ENCODE results near the gene GSDMA. TPM values are rescaled to one million over a fixed set of nuclear protein-coding genes. Genes with fewer than 3 reads are reported as not detected.
A peak's percentile ranks its signal among the peaks of the same experiment; 100 is the strongest.

The GSDMA gene
- total RNA-seq, 2 experiments from 2014 or later, result 0.17 TPM; not detected in 1

DNA sequence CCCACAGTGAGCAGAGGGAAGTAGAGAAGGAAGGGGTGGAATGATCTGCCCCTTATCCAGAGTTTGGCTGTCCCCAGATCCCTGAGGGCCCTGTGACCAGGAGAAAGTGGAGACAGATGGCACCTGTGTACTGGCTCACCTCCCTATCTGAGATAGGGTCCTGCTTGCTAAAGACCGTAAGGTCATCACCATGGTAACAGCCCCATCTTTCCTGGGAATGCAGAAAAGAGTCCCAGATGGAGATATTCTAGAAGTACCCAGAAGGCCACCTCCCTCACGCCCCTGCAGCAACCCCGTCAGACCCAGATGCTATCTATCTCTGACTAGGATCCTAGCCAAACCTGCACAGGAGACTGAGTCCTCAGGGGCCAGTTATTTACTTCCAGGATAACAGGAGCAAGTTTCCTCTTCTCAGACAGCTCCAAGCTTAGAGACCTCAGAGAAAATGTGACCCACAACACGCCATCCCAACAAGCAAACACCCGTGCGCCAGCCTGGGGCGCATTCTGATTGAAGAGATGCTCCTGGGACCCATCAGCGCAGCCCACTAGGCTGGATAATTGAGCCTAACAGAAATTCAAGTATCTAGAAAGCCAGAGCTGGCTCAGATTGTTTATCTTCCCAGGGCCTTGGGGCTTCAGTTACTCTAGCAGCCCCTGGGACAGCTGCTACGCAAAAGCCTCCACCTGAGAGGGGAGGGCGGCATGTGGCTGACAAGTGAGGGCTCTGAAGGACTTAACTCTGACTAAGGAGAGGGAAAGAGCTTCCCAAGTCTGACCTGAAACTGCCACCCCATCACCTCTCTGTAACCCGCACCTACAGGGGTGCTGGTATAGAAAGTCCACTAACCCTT, 37.3 kb upstream of the GSDMA start:
- Mint-ChIP-seq H3K27ac (peak overlapping the region; percentile 94), H3K9me3 (no peaks in the 10 kb centered on the region), H3K27me3 (ENCODE audit: low read depth) (no peaks in the 10 kb centered on the region), H3K4me3 (peak overlapping the region; percentile 98), H3K36me3 (ENCODE audit: low read depth) (peaks cover 20% of the 10 kb centered on the region), H3K4me1 (ENCODE audit: low read depth) (peaks cover 74% of the 10 kb centered on the region)
- peak; percentile 31 for DNase-seq
- CTCF ChIA-PET, result interaction anchor here (0.9 to 1.5 kb wide), 5 partner anchors 9 to 196 kb away, joined by 3 to 5 read pairs (median 3); partner anchors contain the start of genes MIEN1 and PSMD3
- intact Hi-C loops (cut with micrococcal nuclease), result loop anchor here (1.0 to 10.0 kb wide), 8 partner anchors 15 to 521 kb away; partner anchors contain the start of genes FBXL20, MED24 and STARD3

DNA sequence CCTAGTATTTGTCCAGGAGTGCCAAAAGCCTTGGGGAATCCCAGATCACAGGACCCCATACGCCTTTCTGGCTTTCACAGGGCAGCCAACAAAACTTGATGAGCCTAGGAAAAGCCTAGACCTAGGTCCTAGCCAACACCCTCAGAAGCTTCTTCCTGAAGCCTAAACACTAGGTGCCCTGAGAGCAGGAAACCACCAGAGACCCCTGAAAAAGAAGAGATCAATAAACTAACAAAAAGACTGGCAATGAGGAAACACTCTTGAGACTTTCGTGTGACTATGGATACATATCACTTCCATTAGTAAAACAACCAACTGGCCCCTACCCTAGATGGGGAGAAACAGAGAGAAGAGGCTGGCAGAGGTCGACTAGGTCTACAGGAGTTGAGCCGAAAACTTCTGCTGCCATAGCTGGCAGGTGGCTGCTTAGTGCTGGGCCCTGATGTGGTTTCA, 36.6 kb upstream of the GSDMA start:
- no peak for DNase-seq
- H3K27me3 Mint-ChIP-seq (ENCODE audit: low read depth), result no peaks in the 10 kb centered on the region
- intact Hi-C loops (cut with micrococcal nuclease), result loop anchor here (1.0 to 10.0 kb wide), 8 partner anchors 15 to 521 kb away; partner anchors contain the start of genes FBXL20, MED24 and STARD3
- peaks cover 67% of the 10 kb centered on the region for H3K4me1 Mint-ChIP-seq (ENCODE audit: low read depth)
- peak overlapping the region; percentile 98 for H3K4me3 Mint-ChIP-seq
- peak overlapping the region; percentile 94 for H3K27ac Mint-ChIP-seq
- CTCF ChIA-PET, result interaction anchor here (0.9 to 1.5 kb wide), 5 partner anchors 10 to 196 kb away, joined by 3 to 5 read pairs (median 3); partner anchors contain the start of genes MIEN1 and PSMD3
- H3K9me3 Mint-ChIP-seq, result no peaks in the 10 kb centered on the region
- H3K36me3 Mint-ChIP-seq (ENCODE audit: low read depth), result peaks cover 20% of the 10 kb centered on the region

DNA sequence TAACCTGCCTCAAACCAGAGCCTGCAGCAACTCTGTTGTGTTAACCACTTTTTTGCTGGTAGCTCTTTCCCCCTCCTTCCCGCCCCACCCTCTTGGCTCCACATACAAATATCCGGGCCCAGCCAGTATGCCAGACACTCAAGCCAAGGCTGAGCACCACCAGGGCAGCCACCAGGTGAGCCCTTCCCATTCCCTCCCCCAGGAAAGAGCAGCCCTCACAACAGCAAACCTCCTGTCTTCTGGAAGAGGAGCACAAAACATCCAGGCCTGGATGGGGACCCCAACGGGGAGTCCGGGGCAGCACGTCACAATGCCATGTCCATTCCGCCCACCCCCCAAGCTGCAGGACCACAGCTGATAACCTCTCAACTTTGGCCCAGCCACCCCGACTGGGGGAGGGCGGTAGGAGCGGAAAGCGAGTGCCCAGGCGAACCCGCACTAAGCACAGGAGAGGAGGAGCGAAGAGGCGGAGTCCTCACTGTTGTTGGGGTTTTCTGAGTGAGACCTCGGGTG, 36.2 kb upstream of the GSDMA start:
- no peaks in the 10 kb centered on the region for H3K9me3 Mint-ChIP-seq
- CTCF ChIA-PET, result interaction anchor here (0.9 to 1.4 kb wide), 3 partner anchors 54 to 197 kb away, joined by 3 to 5 read pairs (median 4); partner anchors contain the start of genes MIEN1 and PSMD3
- peak; percentile 78 for DNase-seq
- H3K4me1 Mint-ChIP-seq (ENCODE audit: low read depth), result peaks cover 62% of the 10 kb centered on the region
- H3K36me3 Mint-ChIP-seq (ENCODE audit: low read depth), result peaks cover 15% of the 10 kb centered on the region
- intact Hi-C loops (cut with micrococcal nuclease), result loop anchor here (1.0 to 10.0 kb wide), 10 partner anchors 14 to 522 kb away; partner anchors contain the start of genes FBXL20, MED24, PSMD3 and STARD3
- H3K27me3 Mint-ChIP-seq (ENCODE audit: low read depth), result no peaks in the 10 kb centered on the region
- peak overlapping the region; percentile 98 for H3K4me3 Mint-ChIP-seq
- peak overlapping the region; percentile 94 for H3K27ac Mint-ChIP-seq

DNA sequence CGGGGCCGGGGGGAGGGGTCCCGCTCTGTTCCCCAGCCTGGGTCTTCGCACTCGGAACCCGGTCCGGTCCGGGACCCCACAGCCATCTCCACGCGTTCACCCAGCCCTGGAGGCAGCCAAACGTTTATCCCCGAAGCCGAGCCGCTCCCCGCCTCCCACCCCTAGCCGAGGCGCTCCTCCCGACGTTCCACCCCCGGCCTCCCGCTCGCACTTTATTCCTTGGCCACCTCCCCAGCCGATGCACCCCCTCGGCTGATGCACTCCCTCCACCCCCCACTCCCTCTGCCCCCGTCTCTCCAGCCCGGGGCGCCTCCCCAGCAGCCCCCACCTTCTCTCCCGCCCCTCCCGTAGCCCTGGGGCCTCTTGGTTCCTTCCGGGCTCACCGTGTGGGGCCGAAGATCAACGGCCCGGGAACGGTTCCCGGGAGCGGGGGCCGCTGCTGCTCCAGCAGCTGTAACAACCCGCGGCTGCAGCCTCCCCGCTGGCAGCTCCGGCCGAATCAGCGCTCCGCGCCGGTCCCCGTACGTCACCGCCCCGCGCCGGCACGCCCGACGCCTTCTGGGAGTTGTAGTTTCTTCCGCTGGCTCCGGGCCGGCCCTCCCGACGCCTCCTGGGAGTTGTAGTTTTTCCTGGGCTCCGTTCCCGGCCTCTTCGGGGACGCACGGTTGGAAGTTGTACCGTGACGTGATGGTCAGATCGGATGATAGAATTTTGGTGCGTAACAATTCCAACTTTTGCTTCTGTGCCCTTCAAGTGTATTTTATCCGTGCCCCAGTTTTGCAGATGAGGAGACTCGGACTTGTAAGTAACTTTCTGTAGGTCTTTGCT, 35.5 kb upstream of the GSDMA start, which contains the start of the genes LRRC3C and ORMDL3:
Gene LRRC3C, plus strand, starts transcription at position 632 of the 828 bp plus-strand sequence. CDS start 13,792 bp downstream, outside the sequence.
Gene ORMDL3, minus strand, starts transcription at position 501 of the 828 bp plus-strand sequence. CDS start 3,398 bp downstream, outside the sequence.
- H3K4me1 Mint-ChIP-seq (ENCODE audit: low read depth), result peaks cover 56% of the 10 kb centered on the region
- peak within 1 kb of the TSS; percentile 98 for H3K4me3 Mint-ChIP-seq
- intact Hi-C loops (cut with micrococcal nuclease), result loop anchor here (1.0 to 10.0 kb wide), 8 partner anchors 13 to 523 kb away; partner anchors contain the start of genes FBXL20, PSMD3 and STARD3
- H3K9me3 Mint-ChIP-seq, result no peaks in the 10 kb centered on the region
- CTCF ChIA-PET, result interaction anchor here (1.1 to 1.3 kb wide), 2 partner anchors 53 to 159 kb away, joined by 3 to 4 read pairs; partner anchors contain the start of gene PSMD3
- DNase-seq, result peak; percentile 94
- no peaks in the 10 kb centered on the region for H3K27me3 Mint-ChIP-seq (ENCODE audit: low read depth)
- peaks cover 10% of the 10 kb centered on the region for H3K36me3 Mint-ChIP-seq (ENCODE audit: low read depth)
- peak within 1 kb of the TSS; percentile 94 for H3K27ac Mint-ChIP-seq

DNA sequence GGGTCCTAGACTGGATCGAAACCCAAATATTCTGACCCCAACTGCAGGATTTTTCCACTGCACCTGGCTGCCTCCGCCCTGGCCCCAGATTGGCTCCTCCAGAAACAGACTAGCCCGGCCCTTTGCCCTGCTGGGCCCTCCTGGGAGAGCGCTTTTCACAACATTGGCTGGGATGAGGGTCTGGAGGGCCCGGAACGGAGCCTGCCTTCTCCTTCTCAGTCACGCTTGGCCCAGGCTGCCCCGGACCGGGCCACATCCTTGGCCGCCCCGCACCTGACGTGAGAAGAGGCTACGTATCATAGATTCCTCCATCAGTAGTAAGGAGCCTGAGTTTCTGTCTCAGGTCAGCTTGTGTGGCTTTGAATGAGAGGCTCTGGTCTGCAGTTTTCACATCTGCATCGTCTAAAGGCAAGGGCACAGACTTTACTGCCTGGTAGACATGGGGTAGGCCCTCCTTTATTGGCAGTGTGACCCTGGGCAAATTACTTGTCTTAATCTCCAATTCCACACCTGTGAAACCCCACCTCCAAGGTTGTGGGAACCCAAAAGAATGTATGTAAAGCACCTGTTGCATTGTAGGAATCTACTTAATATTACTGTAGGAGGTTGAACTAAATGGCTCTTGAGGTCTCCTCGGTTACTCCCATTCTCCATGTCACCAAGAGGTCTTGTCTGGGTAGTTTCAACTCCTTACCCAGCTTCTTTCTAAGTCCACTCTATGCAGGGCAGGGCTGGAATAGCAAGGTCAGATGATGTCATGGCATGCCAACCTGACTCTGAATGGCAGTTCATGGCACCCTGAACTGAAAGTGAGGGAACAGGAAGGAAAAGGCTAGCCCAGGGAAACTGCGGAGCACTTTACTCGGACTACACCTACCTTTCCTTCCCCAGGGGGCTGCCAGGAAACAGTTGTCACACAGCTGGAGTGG, 34.6 kb upstream of the GSDMA start:
- no peaks in the 10 kb centered on the region for H3K9me3 Mint-ChIP-seq
- H3K4me1 Mint-ChIP-seq (ENCODE audit: low read depth), result peaks cover 47% of the 10 kb centered on the region
- no peaks in the 10 kb centered on the region for H3K27me3 Mint-ChIP-seq (ENCODE audit: low read depth)
- peak overlapping the region; percentile 94 for H3K27ac Mint-ChIP-seq
- peak; percentile 22 for DNase-seq
- CTCF ChIA-PET, result interaction anchor here (1.1 kb wide), 1 partner anchor 158 kb away, joined by 3 read pairs; no protein-coding TSS in a partner anchor
- H3K36me3 Mint-ChIP-seq (ENCODE audit: low read depth), result peaks cover 3% of the 10 kb centered on the region
- peak overlapping the region; percentile 98 for H3K4me3 Mint-ChIP-seq
- intact Hi-C loops (cut with micrococcal nuclease), result loop anchor here (1.0 to 10.0 kb wide), 8 partner anchors 13 to 523 kb away; partner anchors contain the start of genes FBXL20, PSMD3 and STARD3

DNA sequence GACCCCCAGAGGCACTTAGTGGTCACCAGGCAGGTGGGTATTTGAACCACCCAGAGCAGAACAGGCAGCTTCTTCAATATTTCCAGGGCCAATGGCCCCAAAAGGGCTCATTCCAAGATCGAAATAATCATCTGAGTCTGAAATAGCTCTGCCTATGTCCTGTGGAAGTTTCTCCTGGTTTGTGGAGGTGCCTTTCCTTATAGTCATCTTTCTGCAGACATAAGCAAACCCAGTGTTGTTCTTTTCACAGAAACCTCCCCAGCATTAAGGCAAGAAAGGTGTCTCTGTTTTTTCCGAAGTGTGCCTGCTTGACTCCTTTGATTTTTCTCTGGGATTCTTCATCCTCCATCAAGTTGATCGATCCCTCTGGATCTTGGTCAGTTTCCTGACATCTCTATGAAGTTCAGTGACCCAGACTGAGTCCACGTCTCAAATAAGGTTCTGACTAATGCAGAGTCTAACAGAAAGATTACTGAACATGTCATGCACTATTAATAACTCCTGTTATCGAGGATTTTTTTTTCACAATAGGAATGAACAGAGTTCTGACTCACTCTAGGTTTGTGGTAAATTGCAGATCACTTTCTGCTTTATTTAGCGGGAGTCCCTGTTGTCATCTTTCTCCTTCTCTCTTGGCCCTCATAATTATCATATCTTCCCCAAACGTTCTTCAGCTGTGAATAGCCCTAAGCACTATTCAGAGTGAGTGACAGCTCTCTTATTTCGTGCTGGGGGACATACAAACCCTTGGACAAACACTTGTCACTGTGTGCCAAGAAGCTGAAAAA, 33.8 kb upstream of the GSDMA start:
- Mint-ChIP-seq H3K4me3 (no peak overlapping the region), H3K36me3 (ENCODE audit: low read depth) (no peaks in the 10 kb centered on the region), H3K4me1 (ENCODE audit: low read depth) (peaks cover 38% of the 10 kb centered on the region), H3K9me3 (no peaks in the 10 kb centered on the region), H3K27me3 (ENCODE audit: low read depth) (no peaks in the 10 kb centered on the region), H3K27ac (no peak overlapping the region)
- intact Hi-C loops (cut with micrococcal nuclease), result loop anchor here (10.0 kb wide), 1 partner anchor 524 kb away; the partner anchor contains the start of gene FBXL20
- CTCF ChIA-PET, result interaction anchor here (0.6 kb wide), 3 partner anchors 14 to 83 kb away, joined by 3 to 10 read pairs (median 5); no protein-coding TSS in a partner anchor
- no peak for DNase-seq

DNA sequence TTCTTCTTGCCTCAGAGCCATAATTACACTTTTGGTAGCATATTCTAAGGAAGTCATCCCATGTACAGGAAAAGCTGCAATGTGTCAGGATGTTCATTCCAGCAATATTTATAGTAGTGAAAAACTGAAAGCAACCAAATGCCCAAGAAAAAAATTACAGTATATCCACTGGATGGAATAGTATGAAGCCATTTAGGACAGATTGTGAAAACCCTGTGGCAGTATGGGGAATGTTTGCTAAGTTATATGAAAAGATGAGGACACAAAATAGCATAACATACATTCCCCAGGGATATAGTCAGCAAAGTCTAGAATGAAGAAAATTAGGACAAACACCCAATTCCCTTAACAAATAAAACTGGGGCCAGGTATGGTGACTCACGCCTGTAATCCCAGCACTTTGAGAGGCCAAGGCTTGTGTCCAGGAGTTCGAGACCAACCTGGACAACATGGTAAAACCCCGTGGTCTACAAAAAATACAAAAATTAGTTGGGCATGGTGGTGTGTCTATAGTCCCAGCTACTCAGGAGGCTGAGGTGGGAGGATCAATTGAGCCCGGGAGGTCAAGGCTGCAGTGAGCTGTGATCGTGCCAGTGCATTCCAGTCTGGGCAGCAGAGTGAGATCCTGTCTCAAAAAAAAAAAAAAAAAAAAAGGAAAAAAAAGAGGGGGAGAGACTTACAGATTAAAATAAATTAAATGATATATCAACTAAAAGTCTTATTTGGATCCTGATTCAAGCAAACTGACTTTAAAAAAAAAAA, 33.0 kb upstream of the GSDMA start:
- no peaks in the 10 kb centered on the region for H3K9me3 Mint-ChIP-seq
- intact Hi-C loops (cut with micrococcal nuclease), result loop anchor here (10.0 kb wide), 1 partner anchor 525 kb away; the partner anchor contains the start of gene FBXL20
- H3K36me3 Mint-ChIP-seq (ENCODE audit: low read depth), result no peaks in the 10 kb centered on the region
- H3K4me1 Mint-ChIP-seq (ENCODE audit: low read depth), result peaks cover 30% of the 10 kb centered on the region
- CTCF ChIA-PET, result interaction anchor here (0.6 to 1.1 kb wide), 3 partner anchors 20 to 84 kb away, joined by 3 to 5 read pairs (median 4); no protein-coding TSS in a partner anchor
- DNase-seq, result no peak
- H3K27me3 Mint-ChIP-seq (ENCODE audit: low read depth), result no peaks in the 10 kb centered on the region
- H3K27ac Mint-ChIP-seq, result no peak overlapping the region
- no peak overlapping the region for H3K4me3 Mint-ChIP-seq

DNA sequence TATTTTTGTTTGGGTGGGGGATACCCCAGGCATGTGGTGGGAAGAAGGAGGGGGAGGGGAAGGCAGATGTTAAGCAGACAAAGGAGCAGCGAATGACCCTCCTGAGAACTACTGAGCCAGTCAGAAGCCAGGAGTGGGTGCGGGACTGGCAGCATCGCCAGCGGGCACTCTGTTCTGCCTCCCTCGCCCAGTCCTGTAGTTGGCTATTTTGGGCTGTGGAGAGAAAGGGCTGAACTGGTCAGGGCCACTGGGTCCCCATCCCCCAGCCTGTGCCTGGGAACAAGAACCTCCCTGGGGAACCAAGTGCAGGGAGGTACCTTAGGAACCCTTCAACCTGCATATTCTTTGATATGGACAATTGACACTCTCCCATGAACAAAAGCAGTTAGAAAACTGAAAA, 28.9 kb upstream of the GSDMA start:
- H3K27ac Mint-ChIP-seq, result no peak overlapping the region

DNA sequence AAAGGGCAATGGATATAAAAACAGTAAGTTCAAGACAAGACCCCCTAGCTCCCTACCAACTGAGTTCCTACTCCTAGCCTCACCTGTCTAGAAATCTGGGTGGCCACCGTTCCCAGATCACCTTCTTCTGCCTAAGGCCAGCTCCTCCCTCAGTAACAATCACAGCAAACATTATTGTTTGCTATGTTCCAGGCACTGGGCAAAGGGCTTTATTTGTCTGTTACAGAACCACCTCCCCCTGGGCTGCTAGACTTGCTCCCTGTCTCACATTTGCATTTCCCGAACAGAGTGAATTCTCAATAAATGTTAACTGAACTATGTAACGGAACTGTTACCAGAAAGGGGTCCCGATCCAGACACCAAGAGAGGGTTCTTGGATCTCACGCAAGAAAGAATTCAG, 28.5 kb upstream of the GSDMA start:
- Mint-ChIP-seq H3K4me1 (ENCODE audit: low read depth) (peaks cover under 1% of the 10 kb centered on the region), H3K4me3 (no peak overlapping the region), H3K36me3 (ENCODE audit: low read depth) (no peaks in the 10 kb centered on the region), H3K27ac (no peak overlapping the region), H3K27me3 (ENCODE audit: low read depth) (no peaks in the 10 kb centered on the region), H3K9me3 (no peaks in the 10 kb centered on the region)
- DNase-seq, result no peak
- intact Hi-C loops (cut with micrococcal nuclease), result no loop called here
- CTCF ChIA-PET, result no interaction called here

More for the DNA sequence above, 28.9 kb upstream of the GSDMA start:
- Mint-ChIP-seq H3K36me3 (ENCODE audit: low read depth) (no peaks in the 10 kb centered on the region), H3K4me1 (ENCODE audit: low read depth) (peaks cover 5% of the 10 kb centered on the region), H3K27me3 (ENCODE audit: low read depth) (no peaks in the 10 kb centered on the region), H3K4me3 (no peak overlapping the region), H3K9me3 (no peaks in the 10 kb centered on the region)
- no peak for DNase-seq
- intact Hi-C loops (cut with micrococcal nuclease), result no loop called here
- CTCF ChIA-PET, result no interaction called here
